ENCODE measurements around the gene SPRN.

GRCh38 chr10:133381036-133381435, 43.4 kb downstream of the SPRN start:
- no peak for TF ChIP-seq ZNF114 (CRISPR knock-in tag; IDR thresholded peaks at IDR 0.05)
- TF ChIP-seq POLR2AphosphoS5 (IDR thresholded peaks at IDR 0.05; ENCODE audit: low read depth): no peak
- TF ChIP-seq REST (IDR thresholded peaks at IDR 0.05; ENCODE audit: unreplicated experiment): no peak
- no peak for TF ChIP-seq CTCF (conservative IDR thresholded peaks at IDR 0.05; ENCODE audit: low read depth in 2 of 2)
- TF ChIP-seq EZH2 (IDR thresholded peaks at IDR 0.05; ENCODE audit: low read depth, unreplicated experiment): no peak
- no peak for TF ChIP-seq EZH2phosphoT487 (IDR thresholded peaks at IDR 0.05; ENCODE audit: unreplicated experiment)
- no peak for TF ChIP-seq ETS1 (IDR thresholded peaks at IDR 0.05)

Measured in GM23338 (cell line).